GM03348 (cell line): ENCODE measurements around the gene NQO1.
"Not testable (repeated sequence)": the region's sequence is repeated elsewhere in the genome, so short reads cannot be mapped to it uniquely, and the experiment has no call there.

Source experiments
- DNase-seq: peaks from one replicate; pipeline ENCODE4 v3.0.0; 2012; ENCODE audit warnings: low spot score

Gene NQO1

GRCh38 chr16:69741951-69742904 lies 15.9 kb upstream of the NQO1 start:
- no peak for DNase-seq

- no peak for DNase-seq
Observed at GRCh38 chr16:69741519-69741918, 15.2 kb upstream of the NQO1 start.

GRCh38 chr16:69732101-69732500 lies 5.7 kb upstream of the NQO1 start:
- DNase-seq = no peak

GRCh38 chr16:69731280-69731679 lies 4.9 kb upstream of the NQO1 start:
- not testable (repeated sequence) for DNase-seq

GRCh38 chr16:69729030-69729429 lies 2.7 kb upstream of the NQO1 start:
- DNase-seq = not testable (repeated sequence)

GRCh38 chr16:69727916-69728270 lies 1.5 kb upstream of the NQO1 start:
- no peak for DNase-seq

GRCh38 chr16:69725480-69726312 lies 664 bp downstream of the NQO1 start:
- no peak for DNase-seq

- peak; percentile 15 for DNase-seq
Observed at GRCh38 chr16:69724981-69725479, 1.3 kb downstream of the NQO1 start.

- DNase-seq = no peak
Observed at GRCh38 chr16:69724414-69724873, 1.9 kb downstream of the NQO1 start.

- DNase-seq = no peak
Observed at GRCh38 chr16:69721441-69721957, 4.9 kb downstream of the NQO1 start.

- DNase-seq = no peak
Observed at GRCh38 chr16:69720822-69721430, 5.4 kb downstream of the NQO1 start.

GRCh38 chr16:69718111-69718764 lies 8.1 kb downstream of the NQO1 start:
- DNase-seq = no peak

- DNase-seq = no peak
Observed at GRCh38 chr16:69717066-69717465, 9.3 kb downstream of the NQO1 start.

- no peak for DNase-seq
Observed at GRCh38 chr16:69712914-69713581, 13.3 kb downstream of the NQO1 start.

- no peak for DNase-seq
Observed at GRCh38 chr16:69712277-69712676, 14.1 kb downstream of the NQO1 start.

- DNase-seq = peak; percentile 28
Observed at GRCh38 chr16:69711115-69711740, 15.1 kb downstream of the NQO1 start.

- peak; percentile 72 for DNase-seq
Observed at GRCh38 chr16:69709456-69710084, 16.8 kb downstream of the NQO1 start.

- no peak for DNase-seq
Observed at GRCh38 chr16:69707920-69708683, 18.3 kb downstream of the NQO1 start.

- no peak for DNase-seq
Observed at GRCh38 chr16:69706975-69707340, 19.4 kb downstream of the NQO1 start.
